Thoracic aorta (tissue), 2 donors: ENCODE data around the gene LHX5. TPM values are rescaled to one million over a fixed set of nuclear protein-coding genes. Genes with fewer than 3 reads are reported as not detected.

ENCODE experiments used
- ATAC-seq: fragments of 150-250 bp; one replicate; pipeline ENCODE4 v1.8.0; 2017; ENCODE audit warnings: low read depth; ENCODE audit not compliant: insufficient number of reproducible peaks, low FRiP score
- DNase-seq: peaks from one replicate; pipeline ENCODE4 v3.0.0-alpha.2; 2020; ENCODE audit warnings: low spot score
- H3K27ac ChIP-seq, 2 donors: fragments of 200-600 bp; sonication (generic); 1 replicate in 1 of 2; 2 replicates in 1 of 2; pipeline ENCODE4 v1.5.1; 2016; ENCODE audit warnings: mild to moderate bottlenecking in 2 of 2, moderate library complexity in 2 of 2
- H3K27me3 ChIP-seq: fragments of 200-600 bp; sonication (generic); replicated peaks from 2 replicates; pipeline ENCODE4 v1.6.0; 2016; ENCODE audit warnings: mild to moderate bottlenecking; ENCODE audit not compliant: insufficient read depth
- H3K36me3 ChIP-seq: fragments of 200-600 bp; sonication (generic); one replicate; pipeline ENCODE4 v1.5.1; 2016
- H3K4me1 ChIP-seq, 2 donors: fragments of 200-600 bp; sonication (generic); 1 replicate in 1 of 2; 2 replicates in 1 of 2; pipeline versions ENCODE4 v1.5.1 to v1.6.0; 2016; ENCODE audit warnings: low read depth in 2 of 2, mild to moderate bottlenecking in 1 of 2; ENCODE audit not compliant: control insufficient read depth in 1 of 2
- H3K4me3 ChIP-seq: fragments of 200-600 bp; sonication (generic); 2 replicates; pipeline ENCODE4 v1.5.1; 2016; ENCODE audit warnings: mild to moderate bottlenecking
- H3K9me3 ChIP-seq: fragments of 200-600 bp; sonication (generic); 2 replicates; pipeline ENCODE4 v1.5.1; 2016
- CTCF ChIP-seq: fragments of 200-600 bp; sonication (generic); IDR thresholded peaks from one replicate; pipeline ENCODE4 v1.5.1; 2019; ENCODE audit warnings: antibody characterized with exemption
- total RNA-seq, 2 donors: library from RNA; depleted of rRNA; stranded (reverse); fragments of >200 nt; gene quantifications; one replicate each; pipeline versions ENCODE4 v1.1.0 to v1.2.3, GENCODE V29; 2016

Gene LHX5
- total RNA-seq, 2 donors from 2014 or later, result not detected

DNA sequence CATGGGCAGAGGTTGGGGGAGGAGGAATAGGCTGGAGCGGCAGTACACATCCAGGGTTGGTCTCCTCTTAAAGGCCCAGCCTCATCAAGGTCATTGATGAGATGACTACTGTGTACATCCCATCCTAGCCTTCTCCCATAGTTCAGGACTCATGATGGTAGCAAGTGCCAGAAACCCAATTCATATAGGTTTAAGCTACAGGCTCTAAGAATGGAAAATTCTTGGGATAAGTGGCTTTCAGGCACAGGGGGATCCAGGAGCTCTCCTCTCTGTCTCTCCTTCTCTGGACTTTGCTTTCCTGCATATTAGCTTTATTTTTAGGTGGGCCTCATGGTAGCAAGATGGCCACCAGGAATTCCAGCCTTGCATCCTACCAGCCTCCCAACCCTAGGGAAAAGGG lies 43.2 kb downstream of the LHX5 start:
- Histone ChIP-seq H3K4me1 (no peaks in the 10 kb centered on the region), H3K4me3 (no peak overlapping the region), H3K36me3 (no peaks in the 10 kb centered on the region), H3K27me3 (no peaks in the 10 kb centered on the region), H3K27ac (no peak overlapping the region), H3K9me3 (no peaks in the 10 kb centered on the region)
- DNase-seq (no peak), ATAC-seq (no peak)
- no peak for TF ChIP-seq CTCF

GRCh38 chr12:113427882-113428281 lies 43.8 kb downstream of the LHX5 start:
- DNase-seq (no peak), ATAC-seq (no peak)
- peaks cover 1% of the 10 kb centered on the region in 2 donors for H3K4me1 ChIP-seq
- no peaks in the 10 kb centered on the region for H3K9me3 ChIP-seq
- no peaks in the 10 kb centered on the region for H3K36me3 ChIP-seq
- no peak overlapping the region for H3K27ac ChIP-seq
- H3K27me3 ChIP-seq, result no peaks in the 10 kb centered on the region
- TF ChIP-seq CTCF, result no peak
- no peak overlapping the region for H3K4me3 ChIP-seq

DNA sequence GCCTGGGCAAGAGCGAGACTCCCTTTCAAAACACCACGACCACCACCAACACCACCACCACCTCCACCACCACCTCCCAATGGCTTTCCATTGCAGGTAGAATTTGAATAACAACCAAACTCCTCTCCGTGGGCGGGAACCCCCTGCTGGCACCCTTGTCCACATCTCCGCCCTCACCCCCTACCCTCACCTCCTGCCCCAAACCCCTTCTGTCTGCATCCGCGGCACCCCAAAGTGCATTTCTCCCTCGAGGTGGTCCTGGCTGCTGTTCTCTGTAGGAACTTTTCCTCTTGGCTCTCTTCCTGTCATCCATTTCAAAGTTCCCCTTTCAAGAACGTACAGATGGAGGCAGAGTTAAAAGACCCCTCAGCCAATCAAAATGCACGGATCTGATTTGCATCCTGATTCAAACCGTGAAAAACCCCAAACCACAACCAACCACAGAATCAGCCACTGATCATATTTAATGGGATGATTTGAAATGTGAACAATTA lies 45.7 kb downstream of the LHX5 start:
- no peak for DNase-seq
- peaks cover 5 to 12% of the 10 kb centered on the region in 2 donors for H3K4me1 ChIP-seq
- no peaks in the 10 kb centered on the region for H3K27me3 ChIP-seq
- no peak overlapping the region for H3K27ac ChIP-seq
- H3K9me3 ChIP-seq, result no peaks in the 10 kb centered on the region
- no peak overlapping the region for H3K4me3 ChIP-seq
- no peaks in the 10 kb centered on the region for H3K36me3 ChIP-seq
- no peak for TF ChIP-seq CTCF
- no peak for ATAC-seq

- Histone ChIP-seq H3K36me3 (no peaks in the 10 kb centered on the region), H3K4me3 (no peak overlapping the region), H3K27ac (no peak overlapping the region), H3K9me3 (no peaks in the 10 kb centered on the region), H3K27me3 (no peaks in the 10 kb centered on the region), H3K4me1 (peaks cover 5 to 12% of the 10 kb centered on the region in 2 donors)
- ATAC-seq (no peak), DNase-seq (no peak)
- TF ChIP-seq CTCF, result peak; percentile 76
These were observed 46.5 kb downstream of the LHX5 start for GRCh38 chr12:113424915-113425823.

DNA sequence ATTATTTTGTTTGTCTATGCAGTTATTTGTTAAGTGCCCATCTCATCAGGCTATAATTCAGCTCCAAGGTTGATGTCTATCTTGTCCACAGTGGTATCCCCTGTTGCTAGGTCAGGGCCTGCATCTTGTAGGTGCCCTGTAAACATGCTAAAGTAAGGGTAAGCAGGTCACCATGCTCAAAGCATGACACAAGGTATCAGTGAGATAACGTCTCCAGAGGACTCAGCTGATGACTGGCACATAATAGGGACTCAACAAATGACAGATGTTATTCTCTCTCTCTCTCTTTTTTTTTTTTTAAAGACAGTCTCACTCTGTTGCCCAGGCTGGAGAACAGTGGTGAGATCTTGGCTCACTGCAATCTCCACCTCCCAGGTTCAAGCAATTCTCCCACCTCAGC lies 47.2 kb downstream of the LHX5 start:
- H3K27me3 ChIP-seq, result no peaks in the 10 kb centered on the region
- no peak for ATAC-seq
- peaks cover 5 to 12% of the 10 kb centered on the region in 2 donors for H3K4me1 ChIP-seq
- H3K4me3 ChIP-seq, result no peak overlapping the region
- no peak for DNase-seq
- no peaks in the 10 kb centered on the region for H3K9me3 ChIP-seq
- TF ChIP-seq CTCF, result no peak
- no peaks in the 10 kb centered on the region for H3K36me3 ChIP-seq
- H3K27ac ChIP-seq, result no peak overlapping the region
